Measurements from ENCODE around the gene THOC5. TPM values are rescaled to one million over a fixed set of nuclear protein-coding genes. Genes with fewer than 3 reads are reported as not detected.
"Not testable (repeated sequence)": the region's sequence is repeated elsewhere in the genome, so short reads cannot be mapped to it uniquely, and the experiment has no call there.

The THOC5 gene
- total RNA-seq, result 10 to 100 TPM; 51.4 to 65.9 TPM

GRCh38 chr22:29553351-29554224 lies at the start of gene THOC5:
THOC5 (minus strand) TSS chr22:29553757; CDS start chr22:29549147, 4,610 bp downstream.
- Mint-ChIP-seq H3K27me3 (no peaks in the 10 kb centered on the region), H3K36me3 (ENCODE audit: low read depth) (peaks cover 47% of the 10 kb centered on the region), H3K4me1 (peaks cover 14% of the 10 kb centered on the region), H3K4me3 (peak within 1 kb of the TSS; percentile 84), H3K27ac (peak within 1 kb of the TSS; percentile 90), H3K9me3 (no peaks in the 10 kb centered on the region)
- ATAC-seq (replicated peaks), result peak; percentile 100

DNA sequence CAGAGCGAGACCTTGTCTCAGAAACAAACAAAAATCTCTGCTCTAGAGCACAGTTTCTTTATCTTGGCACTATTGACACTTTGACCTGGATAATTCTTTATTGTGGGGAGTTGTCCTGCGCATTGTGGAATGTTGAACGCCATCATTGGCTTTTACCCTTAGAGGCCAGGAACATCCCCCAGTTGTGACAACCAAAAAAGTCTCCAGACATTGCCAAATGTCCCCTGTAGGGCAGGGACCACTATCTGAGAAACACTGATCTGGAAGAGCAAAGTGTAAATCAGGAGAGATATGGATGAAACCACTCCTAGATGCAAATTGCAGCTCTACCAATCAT lies 45.1 kb upstream of the THOC5 start:
- Mint-ChIP-seq H3K4me3 (no peak overlapping the region), H3K27me3 (no peaks in the 10 kb centered on the region)
- ATAC-seq (replicated peaks), result no peak

GRCh38 chr22:29597871-29598683 lies 44.5 kb upstream of the THOC5 start:
- H3K27me3 Mint-ChIP-seq; H3K36me3 Mint-ChIP-seq (ENCODE audit: low read depth); H3K4me1 Mint-ChIP-seq; H3K27ac Mint-ChIP-seq; H3K9me3 Mint-ChIP-seq; ATAC-seq (replicated peaks): not testable (repeated sequence)
- H3K4me3 Mint-ChIP-seq, result peak overlapping the region; percentile 69

More for the DNA sequence above, 45.1 kb upstream of the THOC5 start:
- no peaks in the 10 kb centered on the region for H3K36me3 Mint-ChIP-seq (ENCODE audit: low read depth)
- no peak overlapping the region for H3K27ac Mint-ChIP-seq
- no peaks in the 10 kb centered on the region for H3K9me3 Mint-ChIP-seq
- no peaks in the 10 kb centered on the region for H3K4me1 Mint-ChIP-seq

- Mint-ChIP-seq H3K9me3 (no peaks in the 10 kb centered on the region), H3K27me3 (no peaks in the 10 kb centered on the region), H3K4me3 (no peak overlapping the region), H3K36me3 (ENCODE audit: low read depth) (no peaks in the 10 kb centered on the region), H3K4me1 (no peaks in the 10 kb centered on the region), H3K27ac (no peak overlapping the region)
- peak; percentile 52 for ATAC-seq (replicated peaks)
These were observed 42.9 kb upstream of the THOC5 start for GRCh38 chr22:29596408-29596807.

GRCh38 chr22:29594447-29594846 lies 40.9 kb upstream of the THOC5 start:
- H3K27ac Mint-ChIP-seq; H3K9me3 Mint-ChIP-seq; H3K27me3 Mint-ChIP-seq; H3K36me3 Mint-ChIP-seq (ENCODE audit: low read depth); ATAC-seq (replicated peaks); H3K4me1 Mint-ChIP-seq; H3K4me3 Mint-ChIP-seq: not testable (repeated sequence)

GRCh38 chr22:29593923-29594322 lies 40.4 kb upstream of the THOC5 start:
- H3K27ac Mint-ChIP-seq, result no peak overlapping the region
- H3K4me1 Mint-ChIP-seq, result no peaks in the 10 kb centered on the region
- H3K27me3 Mint-ChIP-seq, result no peaks in the 10 kb centered on the region
- no peak overlapping the region for H3K4me3 Mint-ChIP-seq
- no peaks in the 10 kb centered on the region for H3K9me3 Mint-ChIP-seq
- no peak for ATAC-seq (replicated peaks)
- no peaks in the 10 kb centered on the region for H3K36me3 Mint-ChIP-seq (ENCODE audit: low read depth)

GRCh38 chr22:29587938-29588699 lies 34.6 kb upstream of the THOC5 start:
- no peaks in the 10 kb centered on the region for H3K36me3 Mint-ChIP-seq (ENCODE audit: low read depth)
- peak; percentile 30 for ATAC-seq (replicated peaks)
- no peak overlapping the region for H3K27ac Mint-ChIP-seq
- H3K4me3 Mint-ChIP-seq, result no peak overlapping the region
- H3K27me3 Mint-ChIP-seq, result no peaks in the 10 kb centered on the region
- no peaks in the 10 kb centered on the region for H3K9me3 Mint-ChIP-seq
- no peaks in the 10 kb centered on the region for H3K4me1 Mint-ChIP-seq

- H3K9me3 Mint-ChIP-seq; H3K36me3 Mint-ChIP-seq (ENCODE audit: low read depth); H3K4me1 Mint-ChIP-seq; H3K27me3 Mint-ChIP-seq; H3K27ac Mint-ChIP-seq; ATAC-seq (replicated peaks); H3K4me3 Mint-ChIP-seq: not testable (repeated sequence)
These were observed 32.7 kb upstream of the THOC5 start for GRCh38 chr22:29586193-29586705.

- Mint-ChIP-seq H3K27ac (no peak overlapping the region), H3K4me1 (peaks cover 3% of the 10 kb centered on the region), H3K4me3 (no peak overlapping the region), H3K36me3 (ENCODE audit: low read depth) (no peaks in the 10 kb centered on the region), H3K9me3 (no peaks in the 10 kb centered on the region), H3K27me3 (no peaks in the 10 kb centered on the region)
- no peak for ATAC-seq (replicated peaks)
These were observed 31.4 kb upstream of the THOC5 start for GRCh38 chr22:29584975-29585374.

- H3K27ac Mint-ChIP-seq, result peak overlapping the region; percentile 83
- peak overlapping the region; percentile 84 for H3K4me3 Mint-ChIP-seq
- H3K4me1 Mint-ChIP-seq, result peaks cover 6% of the 10 kb centered on the region
- no peaks in the 10 kb centered on the region for H3K9me3 Mint-ChIP-seq
- no peak for ATAC-seq (replicated peaks)
- no peaks in the 10 kb centered on the region for H3K36me3 Mint-ChIP-seq (ENCODE audit: low read depth)
- H3K27me3 Mint-ChIP-seq, result no peaks in the 10 kb centered on the region
These were observed 28.2 kb upstream of the THOC5 start for GRCh38 chr22:29581799-29582198.

- peak overlapping the region; percentile 83 for H3K27ac Mint-ChIP-seq
- no peaks in the 10 kb centered on the region for H3K9me3 Mint-ChIP-seq
- H3K4me3 Mint-ChIP-seq, result peak overlapping the region; percentile 84
- H3K27me3 Mint-ChIP-seq, result no peaks in the 10 kb centered on the region
- no peak for ATAC-seq (replicated peaks)
- H3K4me1 Mint-ChIP-seq, result peaks cover 6% of the 10 kb centered on the region
- no peaks in the 10 kb centered on the region for H3K36me3 Mint-ChIP-seq (ENCODE audit: low read depth)
These were observed 26.7 kb upstream of the THOC5 start for GRCh38 chr22:29580200-29580810.

- no peak overlapping the region for H3K27ac Mint-ChIP-seq
- H3K36me3 Mint-ChIP-seq (ENCODE audit: low read depth), result no peaks in the 10 kb centered on the region
- H3K27me3 Mint-ChIP-seq, result no peaks in the 10 kb centered on the region
- H3K4me3 Mint-ChIP-seq, result no peak overlapping the region
- H3K4me1 Mint-ChIP-seq, result peaks cover 6% of the 10 kb centered on the region
- no peaks in the 10 kb centered on the region for H3K9me3 Mint-ChIP-seq
- no peak for ATAC-seq (replicated peaks)
These were observed 25.1 kb upstream of the THOC5 start for GRCh38 chr22:29578462-29579200.

- no peak for ATAC-seq (replicated peaks)
- H3K27ac Mint-ChIP-seq, result no peak overlapping the region
These were observed 21.3 kb upstream of the THOC5 start for GRCh38 chr22:29574762-29575450.

More at GRCh38 chr22:29574762-29575450, 21.3 kb upstream of the THOC5 start:
- Mint-ChIP-seq H3K9me3 (no peaks in the 10 kb centered on the region), H3K4me3 (no peak overlapping the region), H3K27me3 (no peaks in the 10 kb centered on the region), H3K36me3 (ENCODE audit: low read depth) (peaks cover 3% of the 10 kb centered on the region), H3K4me1 (peaks cover 2% of the 10 kb centered on the region)

Measured in activated T-helper 17 cell treated with anti-CD3 and anti-CD28 coated beads, Interleukin-2, amount 50 U/mL, for 72 hours (primary cell).